SIG-M5 treated with dmso at 0.1 percent for 504 hours (cell line): ENCODE data around the gene CELF4.

Experiments used
- DNase-seq: peaks from one replicate; lab custom pipeline; 2025; ENCODE audit not compliant: unreplicated experiment; lab: John Stamatoyannopoulos, UW

The CELF4 gene

GRCh38 chr18:37246779-37247340 lies 318.7 kb downstream of the CELF4 start:
- DNase-seq, result no peak

- DNase-seq, result no peak
Measured at GRCh38 chr18:37244618-37245017, 321.0 kb downstream of the CELF4 start.

GRCh38 chr18:37243741-37244140 lies 321.9 kb downstream of the CELF4 start:
- DNase-seq, result no peak

- no peak for DNase-seq
Measured at GRCh38 chr18:37242826-37243560, 322.6 kb downstream of the CELF4 start.

GRCh38 chr18:37242091-37242490 lies 323.5 kb downstream of the CELF4 start:
- DNase-seq, result no peak

- no peak for DNase-seq
Measured at GRCh38 chr18:37238282-37239108, 327.1 kb downstream of the CELF4 start.

GRCh38 chr18:37235583-37235982 lies 330.0 kb downstream of the CELF4 start:
- DNase-seq, result no peak

GRCh38 chr18:37231251-37231650 lies 334.3 kb downstream of the CELF4 start:
- no peak for DNase-seq

GRCh38 chr18:37230768-37231167 lies 334.8 kb downstream of the CELF4 start:
- no peak for DNase-seq

GRCh38 chr18:37225279-37225678 lies 340.3 kb downstream of the CELF4 start:
- DNase-seq, result no peak

- no peak for DNase-seq
Measured at GRCh38 chr18:37222999-37223378, 342.6 kb downstream of the CELF4 start.

GRCh38 chr18:37222354-37222998 lies 343.1 kb downstream of the CELF4 start:
- no peak for DNase-seq

- no peak for DNase-seq
Measured at GRCh38 chr18:37219257-37219656, 346.3 kb downstream of the CELF4 start.

GRCh38 chr18:37218022-37218590 lies 347.5 kb downstream of the CELF4 start:
- DNase-seq, result no peak

- no peak for DNase-seq
Measured at GRCh38 chr18:37210781-37211180, 354.8 kb downstream of the CELF4 start.

GRCh38 chr18:37207343-37207742 lies 358.3 kb downstream of the CELF4 start:
- no peak for DNase-seq

GRCh38 chr18:37199741-37200140 lies 365.9 kb downstream of the CELF4 start:
- no peak for DNase-seq
